Measurements from ENCODE around the gene TMEM163.

The TMEM163 gene

DNA sequence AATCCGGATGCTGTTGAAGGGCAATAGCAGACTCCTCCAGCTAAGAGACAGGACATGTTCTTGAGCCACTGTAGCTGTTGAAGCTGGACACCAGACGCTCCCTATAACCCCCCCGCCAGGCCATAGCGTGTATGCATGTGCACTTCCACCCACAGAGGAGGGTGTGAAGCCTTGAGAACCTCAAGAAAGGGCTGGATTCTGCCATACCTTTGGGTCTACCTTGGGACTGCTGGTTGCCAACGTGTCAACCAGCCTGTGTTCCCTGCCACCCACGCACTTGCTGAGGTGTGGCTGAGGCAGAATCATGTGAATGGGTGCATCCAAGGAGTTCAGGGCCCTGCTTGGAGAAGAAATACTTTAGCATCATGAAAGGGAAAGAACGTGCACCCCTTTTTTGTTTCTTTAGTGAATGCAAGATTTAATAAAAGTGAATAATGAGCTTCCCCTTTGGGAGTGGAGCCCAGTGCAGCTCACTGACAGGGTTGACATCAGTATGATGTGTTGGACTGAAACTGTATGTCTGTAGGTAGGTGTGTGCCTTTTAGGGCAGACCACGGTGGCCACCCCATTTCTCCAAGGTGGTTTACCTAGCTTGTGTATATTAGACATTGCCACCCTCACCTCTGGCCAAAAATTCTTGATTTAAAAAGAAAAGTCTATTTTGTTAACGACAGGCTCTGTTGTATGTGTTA lies 266.6 kb downstream of the TMEM163 start:
- no peak for DNase-seq

DNA sequence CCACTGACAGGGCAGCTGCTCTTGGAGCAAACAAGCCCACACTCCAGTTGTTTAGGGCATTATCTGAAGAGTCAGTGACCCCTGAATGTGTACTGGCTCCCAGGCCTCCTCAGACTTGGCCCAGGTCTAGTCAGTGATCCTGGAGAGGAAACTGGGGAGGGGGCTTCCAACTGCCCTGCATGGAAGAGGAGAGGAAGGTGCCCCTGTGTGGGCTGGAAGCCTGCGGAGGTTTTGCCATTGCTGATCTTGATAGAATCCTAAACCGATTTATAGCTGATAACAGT lies 267.5 kb downstream of the TMEM163 start:
- no peak for DNase-seq

GRCh38 chr2:134449751-134450513 lies 268.9 kb downstream of the TMEM163 start:
- DNase-seq = no peak

GRCh38 chr2:134449157-134449556 lies 269.6 kb downstream of the TMEM163 start:
- DNase-seq = no peak

GRCh38 chr2:134448650-134449049 lies 270.1 kb downstream of the TMEM163 start:
- no peak for DNase-seq

GRCh38 chr2:134447669-134448068 lies 271.1 kb downstream of the TMEM163 start:
- no peak for DNase-seq

DNA sequence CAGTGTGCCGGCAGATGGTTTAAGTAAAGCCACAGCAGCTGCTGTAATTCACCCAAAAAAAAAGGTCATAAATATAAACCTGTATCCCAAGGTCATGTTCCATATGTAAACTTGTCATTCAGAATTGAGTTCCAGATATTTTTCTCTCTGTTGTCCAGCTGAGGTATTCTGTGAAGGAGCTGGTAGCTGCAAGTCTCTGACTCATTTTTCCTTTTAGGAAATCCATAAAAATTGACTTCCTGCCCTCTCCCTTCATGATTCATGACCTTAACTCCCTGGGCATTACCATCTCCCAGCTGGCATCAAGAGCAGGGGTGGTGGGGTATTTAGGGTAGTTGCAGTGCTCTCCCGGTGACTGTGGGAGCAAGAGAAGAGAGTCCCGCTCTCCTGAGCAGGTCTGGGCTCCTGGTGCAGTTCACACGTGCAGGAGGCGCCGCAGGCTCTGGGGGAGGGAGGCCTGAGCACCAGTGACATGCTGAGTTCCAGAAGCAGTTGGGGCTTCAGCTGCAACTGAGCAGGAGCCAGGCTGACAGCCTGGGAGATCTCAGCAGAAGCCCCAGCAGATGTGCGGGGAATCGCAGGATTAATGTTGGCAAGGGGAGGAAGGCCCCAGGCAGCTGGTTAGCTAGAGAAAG lies 272.3 kb downstream of the TMEM163 start:
- no peak for DNase-seq

GRCh38 chr2:134445985-134446382 lies 272.8 kb downstream of the TMEM163 start:
- no peak for DNase-seq

DNA sequence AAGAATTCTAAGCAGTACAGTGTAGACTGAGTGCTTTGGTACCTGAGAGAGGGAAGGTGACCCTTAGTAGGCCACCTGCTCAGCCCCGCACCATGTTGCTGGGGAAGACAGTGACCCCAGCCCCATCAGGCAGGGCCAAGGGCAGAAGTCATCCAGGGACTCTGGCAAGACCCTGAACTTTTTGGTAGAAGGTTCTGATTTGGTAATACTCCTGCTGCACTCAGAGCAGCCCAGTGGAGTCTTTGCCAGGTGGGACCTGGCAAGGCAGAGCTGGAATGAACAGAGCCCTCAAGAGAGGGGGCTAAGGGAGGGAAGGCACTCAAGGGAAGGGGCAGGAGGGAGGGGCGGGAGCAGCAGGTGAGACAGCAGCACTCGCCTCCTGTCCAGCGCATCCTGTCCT lies 273.7 kb downstream of the TMEM163 start:
- no peak for DNase-seq

- DNase-seq = no peak
These were observed 274.9 kb downstream of the TMEM163 start for GRCh38 chr2:134443814-134444480.

GRCh38 chr2:134441153-134441863 lies 277.5 kb downstream of the TMEM163 start:
- no peak for DNase-seq

DNA sequence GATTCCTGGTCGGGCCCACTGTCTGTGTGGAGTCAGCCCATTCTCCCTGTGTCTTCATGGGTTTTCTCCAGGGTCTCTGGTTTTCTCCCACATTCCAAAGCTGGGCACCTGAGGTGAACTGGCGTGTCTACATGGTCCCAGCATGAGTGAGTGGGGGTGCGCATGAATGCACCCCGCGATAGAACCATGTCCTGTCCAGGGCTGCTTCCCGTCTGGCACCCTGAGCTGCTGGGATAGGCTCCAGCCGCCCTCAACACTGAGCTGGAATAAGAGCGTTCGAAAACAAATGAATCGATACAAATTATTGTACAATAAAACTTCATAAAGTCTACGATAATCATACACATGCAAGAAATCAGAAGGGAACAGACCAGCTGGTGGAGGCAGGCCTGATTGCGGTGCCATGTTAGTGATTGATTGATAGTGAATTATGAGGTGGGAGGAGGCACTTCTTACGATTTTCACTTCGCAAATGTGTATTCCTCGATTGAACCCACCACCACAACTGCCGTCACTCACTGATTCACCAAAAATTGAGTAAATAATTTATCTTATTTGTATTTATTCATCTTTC lies 278.4 kb downstream of the TMEM163 start:
- DNase-seq = no peak

DNA sequence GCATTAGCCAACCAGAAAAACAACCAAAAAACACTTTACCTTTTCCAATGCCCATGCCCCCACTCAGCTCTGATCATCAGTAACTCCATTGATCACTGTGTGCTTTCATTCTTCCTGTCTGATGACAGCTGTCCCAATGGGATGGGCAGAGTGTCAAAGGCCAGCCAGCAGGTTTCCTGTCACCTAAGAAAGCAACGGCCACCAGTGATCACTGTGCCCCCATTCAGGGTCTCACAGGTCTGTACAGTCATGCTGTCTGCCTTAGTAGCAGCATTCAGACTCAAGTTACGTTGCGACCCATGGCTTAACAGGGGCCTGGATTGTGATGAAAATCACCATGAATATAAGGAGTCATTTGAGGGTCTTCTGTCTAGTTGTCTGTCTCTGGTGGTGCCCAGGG lies 280.4 kb downstream of the TMEM163 start:
- peak in 1 of 2 experiments; percentile 7 for DNase-seq

DNA sequence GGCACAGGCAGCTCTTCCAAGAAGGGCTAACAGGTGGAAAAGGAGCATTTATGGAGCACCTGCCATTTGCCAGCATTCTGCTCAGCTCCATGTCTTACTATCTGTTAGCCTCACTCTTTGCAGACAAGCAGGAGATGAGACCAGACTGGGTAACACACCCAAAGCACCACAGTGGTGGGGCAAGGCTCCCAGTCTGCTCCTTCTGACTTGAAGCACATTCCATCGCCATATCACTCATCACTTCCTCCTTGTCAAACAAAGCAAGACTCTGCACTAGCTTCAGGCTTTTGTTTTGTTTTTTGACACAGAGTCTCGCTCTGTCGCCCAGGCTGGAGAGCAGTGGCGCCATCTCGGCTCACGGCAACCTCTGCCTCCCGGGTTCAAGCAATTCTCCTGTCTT lies 282.1 kb downstream of the TMEM163 start:
- DNase-seq = no peak

DNA sequence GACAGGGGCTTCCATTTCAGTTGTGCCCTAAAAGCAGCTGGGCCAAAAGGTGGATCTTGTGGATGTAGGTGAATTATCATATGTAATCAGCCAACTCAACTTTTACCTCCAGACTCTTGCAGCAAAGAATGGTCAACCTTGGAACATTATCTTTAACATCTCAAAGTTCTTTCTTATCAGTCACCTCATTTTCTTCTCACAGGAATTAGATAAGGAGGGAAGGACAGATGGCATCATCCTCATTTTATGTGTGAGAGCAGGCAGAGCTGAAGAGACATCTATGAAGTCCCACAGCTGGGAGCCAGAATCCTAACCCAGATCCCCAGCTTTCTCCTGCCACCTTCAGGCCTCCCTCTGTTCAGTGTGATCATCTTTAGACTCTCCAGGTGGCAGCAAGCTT lies 282.9 kb downstream of the TMEM163 start:
- no peak for DNase-seq

- DNase-seq = no peak
These were observed 283.3 kb downstream of the TMEM163 start for GRCh38 chr2:134435505-134435904.

DNA sequence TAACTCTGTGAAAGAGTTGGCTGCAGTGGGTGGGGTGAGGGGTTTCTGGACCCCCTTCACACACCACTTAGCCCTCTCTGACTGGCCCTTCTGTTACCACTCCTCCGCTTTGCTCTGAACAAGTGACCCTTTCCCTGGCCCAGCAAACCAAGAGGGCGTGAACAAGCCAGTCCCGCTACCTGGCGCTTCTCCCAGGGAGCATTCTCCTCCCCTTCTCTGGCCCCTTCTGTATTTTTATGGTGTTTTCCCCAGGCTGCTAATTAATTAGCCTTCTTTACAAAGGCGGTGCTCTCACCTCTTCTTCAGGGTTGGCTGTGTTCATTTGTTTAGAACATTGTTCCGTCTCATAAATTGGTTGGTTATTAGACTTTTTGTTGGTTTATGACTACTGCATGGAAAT lies 284.8 kb downstream of the TMEM163 start:
- no peak for DNase-seq

- no peak for DNase-seq
These were observed 285.3 kb downstream of the TMEM163 start for GRCh38 chr2:134433469-134433868.

- DNase-seq = no peak
These were observed 286.3 kb downstream of the TMEM163 start for GRCh38 chr2:134432435-134432883.

- DNase-seq = no peak
These were observed 286.9 kb downstream of the TMEM163 start for GRCh38 chr2:134431838-134432434.

GRCh38 chr2:134429886-134430285 lies 288.9 kb downstream of the TMEM163 start:
- DNase-seq = no peak

DNA sequence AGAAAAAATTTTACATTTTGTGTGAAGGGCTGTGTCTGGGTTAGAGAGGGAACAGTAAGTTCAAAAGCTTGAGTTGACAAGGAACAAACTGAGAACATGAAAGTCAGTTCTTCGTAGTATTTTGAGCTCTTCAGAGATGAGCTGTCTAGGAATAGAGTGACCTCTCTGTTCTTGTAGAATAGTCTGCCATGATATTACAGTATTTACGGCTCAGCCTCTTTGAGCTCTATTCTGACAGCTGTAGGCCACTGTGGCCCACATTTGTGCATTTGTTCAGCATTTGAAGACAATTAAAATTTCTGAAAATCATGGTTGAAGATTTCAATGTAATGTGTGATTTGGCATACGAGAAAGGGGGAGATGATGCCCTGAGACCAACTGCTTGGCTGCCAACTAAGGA lies 292.1 kb downstream of the TMEM163 start:
- no peak for DNase-seq
